CD4-positive, alpha-beta memory T cell (primary cell): Measurements from ENCODE around the gene ARMH3. TPM values are rescaled to one million over a fixed set of nuclear protein-coding genes. Genes with fewer than 3 reads are reported as not detected.
"Not testable (repeated sequence)": the region's sequence is repeated elsewhere in the genome, so short reads cannot be mapped to it uniquely, and the experiment has no call there.

ENCODE experiments used
- CTCF ChIA-PET: fragments of 350-600 bp; sonication (Branson Sonifier 250); formaldehyde crosslinking; loops from one replicate; lab custom pipeline; 2021; ENCODE audit warnings: inconsistent platforms; ENCODE audit not compliant: partially characterized antibody; lab: Charles Lee
- POLR2A ChIA-PET: fragments of 350-600 bp; sonication (Branson Sonifier 250); formaldehyde crosslinking; loops from one replicate; lab custom pipeline; 2021; ENCODE audit not compliant: partially characterized antibody; lab: Charles Lee
- DNase-seq, 5 donors: peaks; one replicate each; pipeline versions ENCODE4 v3.0.0 to v3.0.0-alpha.2; 2020 to 2022; ENCODE audit warnings: mixed read lengths in 1 of 5
- H3K27ac ChIP-seq: one replicate; pipeline ENCODE4 v1.7.0; 2013; ENCODE audit warnings: low read depth, low read length
- H3K27me3 ChIP-seq: 2 replicates; pipeline ENCODE4 v1.7.0; 2013; ENCODE audit warnings: mild to moderate bottlenecking, low read length, moderate library complexity; ENCODE audit not compliant: insufficient read depth
- H3K36me3 ChIP-seq: 2 replicates; pipeline ENCODE4 v1.7.0; 2013; ENCODE audit warnings: mild to moderate bottlenecking, low read length, moderate library complexity; ENCODE audit not compliant: insufficient read depth
- H3K4me1 ChIP-seq: 2 replicates; pipeline ENCODE4 v1.7.0; 2013; ENCODE audit warnings: mild to moderate bottlenecking, low read length, moderate library complexity; ENCODE audit not compliant: insufficient read depth
- H3K4me3 ChIP-seq, 2 donors: one replicate each; pipeline ENCODE4 v1.7.0; 2013; ENCODE audit warnings: low read length in 2 of 2, mild to moderate bottlenecking in 1 of 2
- H3K9me3 ChIP-seq, 2 donors: one replicate each; pipeline ENCODE4 v1.7.0; 2013; ENCODE audit warnings: low read length in 2 of 2, control low read depth in 1 of 2; ENCODE audit not compliant: control insufficient read depth in 1 of 2
- H3K27ac Mint-ChIP-seq, 7 donors: one replicate each; pipeline ENCODE4 v1.8.0; 2020 to 2021; ENCODE audit warnings: mixed read lengths in 7 of 7, mild to moderate bottlenecking in 6 of 7, inconsistent platforms in 3 of 7, moderate library complexity in 3 of 7
- H3K27me3 Mint-ChIP-seq, 2 donors: one replicate each; pipeline ENCODE4 v1.8.0; 2020 to 2021; ENCODE audit warnings: mixed read lengths in 2 of 2
- H3K36me3 Mint-ChIP-seq, 2 donors: one replicate each; pipeline ENCODE4 v1.8.0; 2020 to 2021; ENCODE audit warnings: mixed read lengths in 2 of 2, inconsistent platforms in 1 of 2, mild to moderate bottlenecking in 1 of 2
- H3K4me1 Mint-ChIP-seq, 4 donors: one replicate each; pipeline ENCODE4 v1.8.0; 2020 to 2021; ENCODE audit warnings: mixed read lengths in 4 of 4, mild to moderate bottlenecking in 1 of 4
- H3K4me3 Mint-ChIP-seq, 8 donors: one replicate each; pipeline ENCODE4 v1.8.0; 2020 to 2021; ENCODE audit warnings: mixed read lengths in 8 of 8, mild to moderate bottlenecking in 7 of 8, moderate library complexity in 6 of 8, inconsistent platforms in 3 of 8
- H3K9me3 Mint-ChIP-seq, 8 donors: one replicate each; pipeline ENCODE4 v1.8.0; 2020 to 2021; ENCODE audit warnings: mixed read lengths in 8 of 8, mild to moderate bottlenecking in 5 of 8, inconsistent platforms in 3 of 8, moderate library complexity in 1 of 8
- intact Hi-C: fragments of 100-400 bp; cut with micrococcal nuclease; formaldehyde crosslinking; loops from one replicate; pipeline ENCODE4 v1.15.1; 2023
- polyA plus RNA-seq, 2 donors: library from polyadenylated mRNA; unstranded; fragments of 300-500 nt; fragmentation: Illumina TruSeq; gene quantifications; one replicate each; pipeline ENCODE4 v1.2.3, GENCODE V29; 2021
- total RNA-seq, 2 experiments: library from RNA; stranded (reverse); gene quantifications; one replicate each; pipeline ENCODE4 v1.2.3, GENCODE V29; 2021

The ARMH3 gene
- total and polyA plus RNA-seq, 4 experiments from 2014 or later = 21.9 to 31.8 (median 30.0) TPM

GRCh38 chr10:102007796-102008195 is 48.2 kb downstream of the ARMH3 start:
- H3K9me3 ChIP-seq = no peaks in the 10 kb centered on the region
- H3K36me3 ChIP-seq = peaks cover 13% of the 10 kb centered on the region
- CTCF ChIA-PET = interaction anchor here (0.6 to 6.0 kb wide), 10 partner anchors 9 to 172 kb away, joined by 3 to 70 read pairs (median 4); no protein-coding TSS in a partner anchor
- no peaks in the 10 kb centered on the region for H3K4me1 ChIP-seq
- Mint-ChIP-seq H3K4me3 (no peak overlapping the region), H3K27me3 (no peaks in the 10 kb centered on the region), H3K9me3 (no peaks in the 10 kb centered on the region), H3K4me1 (peaks cover 0 to 5% (median 4%) of the 10 kb centered on the region in 4 donors), H3K27ac (no peak overlapping the region), H3K36me3 (peaks cover 30 to 59% of the 10 kb centered on the region in 2 donors)
- H3K27ac ChIP-seq = no peak overlapping the region
- H3K4me3 ChIP-seq = no peak overlapping the region
- intact Hi-C loops = no loop called here
- POLR2A ChIA-PET = no interaction called here
- DNase-seq = no peak
- H3K27me3 ChIP-seq = no peaks in the 10 kb centered on the region

- not testable (repeated sequence) for H3K9me3 Mint-ChIP-seq
- H3K36me3 Mint-ChIP-seq = peaks cover 34 to 59% of the 10 kb centered on the region in 2 donors
Observed at GRCh38 chr10:102007031-102007430, 48.9 kb downstream of the ARMH3 start.

GRCh38 chr10:102004376-102004775 is 51.6 kb downstream of the ARMH3 start:
- H3K4me1 Mint-ChIP-seq = peaks cover 9 to 14% (median 13%) of the 10 kb centered on the region in 4 donors
- H3K9me3 Mint-ChIP-seq = no peaks in the 10 kb centered on the region
- H3K27me3 ChIP-seq = no peaks in the 10 kb centered on the region
- H3K4me1 ChIP-seq = peaks cover 9% of the 10 kb centered on the region
- CTCF ChIA-PET = interaction anchor here (1.0 kb wide), 2 partner anchors 52 to 163 kb away, joined by 3 read pairs; partner anchors contain the start of gene ARMH3
- H3K4me3 Mint-ChIP-seq = no peak overlapping the region
- intact Hi-C loops = no loop called here
- H3K36me3 Mint-ChIP-seq = peaks cover 52 to 58% of the 10 kb centered on the region in 2 donors
- no peak overlapping the region for H3K27ac ChIP-seq
- POLR2A ChIA-PET = interaction anchor here (1.5 kb wide), 1 partner anchor 10 kb away, joined by 3 read pairs; no protein-coding TSS in a partner anchor
- H3K27me3 Mint-ChIP-seq = no peaks in the 10 kb centered on the region
- peaks cover 13% of the 10 kb centered on the region for H3K36me3 ChIP-seq
- H3K4me3 ChIP-seq = no peak overlapping the region
- no peak for DNase-seq
- no peak overlapping the region for H3K27ac Mint-ChIP-seq
- H3K9me3 ChIP-seq = no peaks in the 10 kb centered on the region

More at GRCh38 chr10:102007031-102007430, 48.9 kb downstream of the ARMH3 start:
- H3K9me3 ChIP-seq, DNase-seq, H3K27ac ChIP-seq, H3K4me3 Mint-ChIP-seq, POLR2A ChIA-PET, H3K27ac Mint-ChIP-seq, intact Hi-C loops, H3K27me3 ChIP-seq, H3K4me1 Mint-ChIP-seq, H3K4me3 ChIP-seq, H3K4me1 ChIP-seq, H3K27me3 Mint-ChIP-seq: not testable (repeated sequence)
- peaks cover 13% of the 10 kb centered on the region for H3K36me3 ChIP-seq
- CTCF ChIA-PET = interaction anchor here (0.6 to 6.0 kb wide), 11 partner anchors 10 to 1437 kb away, joined by 3 to 70 read pairs (median 4); no protein-coding TSS in a partner anchor

- Histone ChIP-seq H3K4me1 (peaks cover 9% of the 10 kb centered on the region), H3K27me3 (no peaks in the 10 kb centered on the region), H3K36me3 (peaks cover 13% of the 10 kb centered on the region), H3K9me3 (no peaks in the 10 kb centered on the region), H3K4me3 (no peak overlapping the region), H3K27ac (no peak overlapping the region)
- ChIA-PET POLR2A (interaction anchor here (1.5 kb wide), 1 partner anchor 11 kb away, joined by 3 read pairs; no protein-coding TSS in a partner anchor), CTCF (interaction anchor here (0.6 to 1.0 kb wide), 3 partner anchors 10 to 162 kb away, joined by 3 read pairs; partner anchors contain the start of gene ARMH3)
- Mint-ChIP-seq H3K27me3 (no peaks in the 10 kb centered on the region), H3K36me3 (peaks cover 49 to 56% of the 10 kb centered on the region in 2 donors), H3K27ac (no peak overlapping the region), H3K4me3 (no peak overlapping the region), H3K4me1 (peaks cover 9 to 15% (median 14%) of the 10 kb centered on the region in 4 donors), H3K9me3 (no peaks in the 10 kb centered on the region)
- intact Hi-C loops = no loop called here
- DNase-seq = no peak
Observed at GRCh38 chr10:102003541-102003940, 52.4 kb downstream of the ARMH3 start.

- H3K4me1 Mint-ChIP-seq = peaks cover 7 to 16% (median 13%) of the 10 kb centered on the region in 4 donors
- intact Hi-C loops = no loop called here
- ChIA-PET CTCF (interaction anchor here (0.9 to 1.2 kb wide), 2 partner anchors 9 to 160 kb away, joined by 3 to 4 read pairs; no protein-coding TSS in a partner anchor), POLR2A (no interaction called here)
- no peaks in the 10 kb centered on the region for H3K27me3 Mint-ChIP-seq
- H3K36me3 Mint-ChIP-seq = peaks cover 47 to 56% of the 10 kb centered on the region in 2 donors
- no peak overlapping the region for H3K27ac ChIP-seq
- no peaks in the 10 kb centered on the region for H3K27me3 ChIP-seq
- H3K9me3 ChIP-seq = no peaks in the 10 kb centered on the region
- DNase-seq = no peak
- H3K36me3 ChIP-seq = peaks cover 11% of the 10 kb centered on the region
- H3K4me1 ChIP-seq = peaks cover 9% of the 10 kb centered on the region
- H3K4me3 ChIP-seq = no peak overlapping the region
- H3K27ac Mint-ChIP-seq = peak overlapping the region in 6 of 7 donors; percentile 3 to 90 (median 26)
- H3K9me3 Mint-ChIP-seq = no peaks in the 10 kb centered on the region
- no peak overlapping the region for H3K4me3 Mint-ChIP-seq
Observed at GRCh38 chr10:102001435-102002068, 54.4 kb downstream of the ARMH3 start.

- intact Hi-C loops = no loop called here
- Mint-ChIP-seq H3K36me3 (peaks cover 43 to 58% of the 10 kb centered on the region in 2 donors), H3K27me3 (no peaks in the 10 kb centered on the region), H3K27ac (peak overlapping the region in 1 of 7 donors; percentile 41), H3K4me1 (peaks cover 6 to 16% (median 13%) of the 10 kb centered on the region in 4 donors), H3K9me3 (no peaks in the 10 kb centered on the region), H3K4me3 (no peak overlapping the region)
- ChIA-PET CTCF (interaction anchor here (1.2 to 2.0 kb wide), 3 partner anchors 12 to 217 kb away, joined by 4 to 9 read pairs (median 5); no protein-coding TSS in a partner anchor), POLR2A (no interaction called here)
- H3K27ac ChIP-seq = no peak overlapping the region
- no peak overlapping the region for H3K4me3 ChIP-seq
- no peak for DNase-seq
- no peaks in the 10 kb centered on the region for H3K27me3 ChIP-seq
- H3K9me3 ChIP-seq = no peaks in the 10 kb centered on the region
- peaks cover 19% of the 10 kb centered on the region for H3K36me3 ChIP-seq
- H3K4me1 ChIP-seq = peaks cover 9% of the 10 kb centered on the region
Observed at GRCh38 chr10:101997803-101998202, 58.2 kb downstream of the ARMH3 start.

- Histone ChIP-seq H3K27me3 (no peaks in the 10 kb centered on the region), H3K27ac (no peak overlapping the region), H3K4me1 (no peaks in the 10 kb centered on the region), H3K4me3 (no peak overlapping the region), H3K9me3 (no peaks in the 10 kb centered on the region), H3K36me3 (peaks cover 32% of the 10 kb centered on the region)
- peaks cover 42 to 60% of the 10 kb centered on the region in 2 donors for H3K36me3 Mint-ChIP-seq
- intact Hi-C loops = no loop called here
- DNase-seq = no peak
- H3K4me3 Mint-ChIP-seq = no peak overlapping the region
- CTCF ChIA-PET = interaction anchor here (0.9 to 2.2 kb wide), 2 partner anchors 12 to 15 kb away, joined by 4 to 7 read pairs; no protein-coding TSS in a partner anchor
- no peaks in the 10 kb centered on the region for H3K9me3 Mint-ChIP-seq
- H3K4me1 Mint-ChIP-seq = peaks cover 0 to 3% (median 0%) of the 10 kb centered on the region in 4 donors
- POLR2A ChIA-PET = no interaction called here
- no peaks in the 10 kb centered on the region for H3K27me3 Mint-ChIP-seq
- peak overlapping the region in 3 of 7 donors; percentile 14 to 29 (median 15) for H3K27ac Mint-ChIP-seq
Observed at GRCh38 chr10:101995451-101996063, 60.4 kb downstream of the ARMH3 start.
